Activated CD8-positive, alpha-beta memory T cell treated with anti-CD3 and anti-CD28 coated beads, Interleukin-2, amount 50 U/mL, for 1 hour (primary cell): ENCODE results near the gene SLC2A10.

Source experiments
- DNase-seq: peaks from one replicate; pipeline ENCODE4 v3.0.0-alpha.2; 2020; ENCODE audit errors: extremely low read depth

Gene SLC2A10

GRCh38 chr20:46703435-46703834 is 6.0 kb upstream of the SLC2A10 start:
- DNase-seq, result no peak

GRCh38 chr20:46704714-46705377 is 4.6 kb upstream of the SLC2A10 start:
- DNase-seq, result no peak

- no peak for DNase-seq
Measured at GRCh38 chr20:46705378-46705729, 4.1 kb upstream of the SLC2A10 start.

GRCh38 chr20:46706242-46706641 is 3.2 kb upstream of the SLC2A10 start:
- no peak for DNase-seq

GRCh38 chr20:46708172-46708860 is 1.1 kb upstream of the SLC2A10 start:
- no peak for DNase-seq

- DNase-seq, result no peak
Measured at GRCh38 chr20:46709055-46709458, 392 bp upstream of the SLC2A10 start.

GRCh38 chr20:46710153-46710913 is 884 bp downstream of the SLC2A10 start:
- DNase-seq, result no peak

- no peak for DNase-seq
Measured at GRCh38 chr20:46712056-46712636, 2.7 kb downstream of the SLC2A10 start.

GRCh38 chr20:46713957-46714834 is 4.7 kb downstream of the SLC2A10 start:
- DNase-seq, result no peak

GRCh38 chr20:46715292-46715756 is 5.9 kb downstream of the SLC2A10 start:
- DNase-seq, result no peak

- no peak for DNase-seq
Measured at GRCh38 chr20:46717818-46718541, 8.5 kb downstream of the SLC2A10 start.

- DNase-seq, result no peak
Measured at GRCh38 chr20:46720019-46720418, 10.6 kb downstream of the SLC2A10 start.

- DNase-seq, result no peak
Measured at GRCh38 chr20:46720776-46721425, 11.5 kb downstream of the SLC2A10 start.

GRCh38 chr20:46721476-46721875 is 12.0 kb downstream of the SLC2A10 start:
- DNase-seq, result no peak

GRCh38 chr20:46722450-46722849 is 13.0 kb downstream of the SLC2A10 start:
- DNase-seq, result no peak

GRCh38 chr20:46723039-46723438 is 13.6 kb downstream of the SLC2A10 start:
- no peak for DNase-seq

GRCh38 chr20:46724343-46724959 is 15.0 kb downstream of the SLC2A10 start:
- no peak for DNase-seq

- no peak for DNase-seq
Measured at GRCh38 chr20:46725186-46726165, 16.0 kb downstream of the SLC2A10 start.

GRCh38 chr20:46731770-46732169 is 22.3 kb downstream of the SLC2A10 start:
- no peak for DNase-seq
